C4-2B (cell line): Measurements from ENCODE around the gene PEX5L.

ENCODE experiments used
- H3K27ac ChIP-seq: fragments of 450-650 bp; 2 replicates; pipeline ENCODE4 v1.5.1; 2017
- ZFX ChIP-seq: fragments of 450-650 bp; IDR thresholded peaks from 2 replicates; pipeline ENCODE4 v1.6.1; 2017
- TF ChIP-seq, protein P1 (sequence below): fragments of 450-650 bp; conservative IDR thresholded peaks from 2 replicates; pipeline ENCODE4 v1.5.1; 2017; ENCODE audit warnings: mild to moderate bottlenecking

The PEX5L gene

GRCh38 chr3:179949412-179949811, 87.3 kb downstream of the PEX5L start:
- H3K27ac ChIP-seq, result no peak overlapping the region
- no peak for TF ChIP-seq ZFX
- TF ChIP-seq, protein P1, sequence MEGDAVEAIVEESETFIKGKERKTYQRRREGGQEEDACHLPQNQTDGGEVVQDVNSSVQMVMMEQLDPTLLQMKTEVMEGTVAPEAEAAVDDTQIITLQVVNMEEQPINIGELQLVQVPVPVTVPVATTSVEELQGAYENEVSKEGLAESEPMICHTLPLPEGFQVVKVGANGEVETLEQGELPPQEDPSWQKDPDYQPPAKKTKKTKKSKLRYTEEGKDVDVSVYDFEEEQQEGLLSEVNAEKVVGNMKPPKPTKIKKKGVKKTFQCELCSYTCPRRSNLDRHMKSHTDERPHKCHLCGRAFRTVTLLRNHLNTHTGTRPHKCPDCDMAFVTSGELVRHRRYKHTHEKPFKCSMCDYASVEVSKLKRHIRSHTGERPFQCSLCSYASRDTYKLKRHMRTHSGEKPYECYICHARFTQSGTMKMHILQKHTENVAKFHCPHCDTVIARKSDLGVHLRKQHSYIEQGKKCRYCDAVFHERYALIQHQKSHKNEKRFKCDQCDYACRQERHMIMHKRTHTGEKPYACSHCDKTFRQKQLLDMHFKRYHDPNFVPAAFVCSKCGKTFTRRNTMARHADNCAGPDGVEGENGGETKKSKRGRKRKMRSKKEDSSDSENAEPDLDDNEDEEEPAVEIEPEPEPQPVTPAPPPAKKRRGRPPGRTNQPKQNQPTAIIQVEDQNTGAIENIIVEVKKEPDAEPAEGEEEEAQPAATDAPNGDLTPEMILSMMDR, result no peak

DNA sequence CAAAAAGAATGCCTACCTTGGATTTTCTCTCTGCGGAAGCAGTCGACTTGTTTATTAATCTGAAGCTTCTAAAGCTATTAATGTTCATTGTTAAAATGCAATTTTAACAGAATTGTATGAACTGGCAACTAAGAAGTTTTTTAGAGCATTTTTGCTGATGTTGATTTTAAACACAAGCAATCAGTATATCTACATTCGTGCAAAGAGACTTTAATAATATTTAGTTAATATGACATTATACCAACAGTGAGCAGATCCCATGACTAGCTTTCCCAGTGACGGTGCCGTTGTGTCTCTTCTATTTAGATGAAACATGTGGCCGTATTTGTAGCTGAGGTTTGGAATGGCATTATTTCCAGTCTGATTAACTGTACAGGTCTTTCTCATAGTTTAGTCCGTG, 88.0 kb downstream of the PEX5L start:
- TF ChIP-seq, protein P1, result no peak
- TF ChIP-seq ZFX, result no peak
- H3K27ac ChIP-seq, result no peak overlapping the region

DNA sequence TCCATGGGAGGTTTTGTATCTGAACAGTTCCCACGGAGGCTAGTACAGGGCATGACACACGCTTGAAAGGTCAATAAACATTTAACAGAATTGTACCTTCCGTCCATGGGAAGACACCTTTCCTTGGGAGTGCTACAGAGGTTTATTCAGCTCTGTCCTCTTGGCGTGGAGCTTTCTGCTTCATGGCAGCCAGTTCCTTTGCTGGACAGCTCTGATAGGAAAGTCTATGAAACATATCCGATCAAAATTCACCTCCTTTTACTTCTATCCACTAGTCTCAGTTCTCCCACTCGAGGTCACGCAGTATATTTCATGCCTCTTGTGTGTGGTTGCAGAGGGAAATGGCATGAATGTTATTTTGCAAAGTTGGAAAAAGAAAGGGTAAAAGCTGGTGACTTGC, 91.2 kb downstream of the PEX5L start:
- no peak for TF ChIP-seq ZFX
- TF ChIP-seq, protein P1, result no peak
- H3K27ac ChIP-seq, result no peak overlapping the region

DNA sequence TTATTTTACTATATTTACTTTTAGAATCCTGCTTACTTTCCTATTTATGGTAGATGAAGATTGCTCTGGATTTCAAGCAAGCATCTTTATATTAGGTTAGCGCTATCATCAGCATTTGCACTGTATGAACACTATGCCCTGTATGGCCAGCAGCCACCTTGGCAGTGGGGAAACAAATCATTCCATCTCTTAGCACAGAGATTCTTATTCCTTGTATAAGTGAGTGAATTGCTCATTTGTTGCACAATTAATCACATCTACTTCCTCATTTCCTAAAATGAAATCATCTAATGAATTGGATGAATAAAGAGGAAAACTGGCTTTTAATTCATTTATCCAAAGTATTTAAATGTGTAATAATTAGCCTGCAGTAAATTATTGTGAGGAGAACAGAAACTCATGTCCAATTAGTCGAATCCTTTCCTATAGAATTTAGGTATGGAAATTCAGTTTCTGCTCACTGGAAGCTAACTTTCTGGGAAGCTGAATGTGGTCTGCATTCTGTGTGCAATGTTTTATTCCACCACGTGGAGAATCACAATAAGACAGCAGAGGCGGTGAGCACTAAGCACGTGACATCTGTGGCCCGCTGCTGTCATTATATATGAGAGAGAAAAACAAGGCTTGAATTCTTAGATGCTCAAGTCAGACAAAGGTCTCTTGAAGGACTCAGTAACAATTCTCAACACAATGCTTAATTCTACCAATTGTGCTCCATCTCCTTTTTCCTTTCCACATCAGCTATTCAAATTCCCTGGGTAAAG, 93.4 kb downstream of the PEX5L start:
- H3K27ac ChIP-seq, result no peak overlapping the region

GRCh38 chr3:179942553-179943075, 94.1 kb downstream of the PEX5L start:
- H3K27ac ChIP-seq, result no peak overlapping the region
- TF ChIP-seq ZFX, result no peak
- TF ChIP-seq, protein P1, result no peak

More for the DNA sequence above, 93.4 kb downstream of the PEX5L start:
- no peak for TF ChIP-seq ZFX
- TF ChIP-seq, protein P1, result peak; percentile 20; the same call in 1 of the 2 replicates

GRCh38 chr3:179935710-179936109, 101.0 kb downstream of the PEX5L start:
- no peak for TF ChIP-seq ZFX
- TF ChIP-seq, protein P1, result no peak
- H3K27ac ChIP-seq, result no peak overlapping the region

DNA sequence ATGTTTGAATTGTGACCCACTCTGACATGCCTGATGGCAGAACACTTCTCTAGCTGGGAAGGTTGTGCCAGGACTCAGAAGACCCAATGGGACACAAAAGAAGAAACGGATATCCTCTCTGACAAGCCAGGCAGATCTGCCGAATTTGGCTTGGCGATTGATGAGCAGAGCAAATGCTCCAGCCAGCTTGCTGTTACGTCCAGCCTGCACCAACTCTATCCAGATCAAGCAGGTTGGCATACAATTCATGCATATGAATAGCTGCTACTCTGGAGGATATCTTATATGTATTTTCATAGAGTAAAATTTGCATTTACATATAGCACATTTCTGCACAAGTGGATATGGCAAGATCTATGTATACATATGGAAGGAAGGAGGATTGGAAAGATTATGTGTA, 102.8 kb downstream of the PEX5L start:
- no peak overlapping the region for H3K27ac ChIP-seq
- no peak for TF ChIP-seq ZFX
- TF ChIP-seq, protein P1, result no peak
